Endodermal cell (in vitro differentiated cells): ENCODE results near the gene EIPR1. TPM values are rescaled to one million over a fixed set of nuclear protein-coding genes. Genes with fewer than 3 reads are reported as not detected.

ENCODE experiments used
- DNase-seq: peaks from one replicate; pipeline ENCODE4 v3.0.0-alpha.2; 2017
- H3K27ac ChIP-seq: 2 replicates; pipeline ENCODE4 v1.5.1; 2013; ENCODE audit warnings: mild to moderate bottlenecking, low read depth, low read length, moderate library complexity
- H3K27me3 ChIP-seq: 2 replicates; pipeline ENCODE4 v1.6.1; 2013; ENCODE audit warnings: mild to moderate bottlenecking, low read length, moderate library complexity; ENCODE audit not compliant: insufficient read depth, control insufficient read depth, poor library complexity, severe bottlenecking
- H3K36me3 ChIP-seq: 2 replicates; pipeline ENCODE4 v1.7.0; 2013; ENCODE audit warnings: mild to moderate bottlenecking, low read length, moderate library complexity; ENCODE audit not compliant: control insufficient read depth, insufficient read depth
- H3K4me1 ChIP-seq: one replicate; pipeline ENCODE4 v1.7.0; 2013; ENCODE audit warnings: low read length; ENCODE audit not compliant: control insufficient read depth, insufficient read depth
- H3K4me3 ChIP-seq: 2 replicates; pipeline ENCODE4 v1.5.1; 2013; ENCODE audit warnings: mild to moderate bottlenecking, low read length, moderate library complexity
- H3K9ac ChIP-seq: 2 replicates; pipeline ENCODE4 v1.6.1; 2013; ENCODE audit warnings: mild to moderate bottlenecking, low read length, moderate library complexity; ENCODE audit not compliant: poor library complexity, severe bottlenecking; ENCODE audit errors: extremely low read depth
- H3K9me3 ChIP-seq: 2 replicates; pipeline ENCODE4 v1.6.1; 2013; ENCODE audit warnings: mild to moderate bottlenecking, low read length, moderate library complexity; ENCODE audit not compliant: control insufficient read depth
- H3K27ac Mint-ChIP-seq: 2 replicates; pipeline ENCODE4 v1.8.0; 2020; ENCODE audit warnings: mixed read lengths
- H3K27me3 Mint-ChIP-seq: 2 replicates; pipeline ENCODE4 v1.8.0; 2021; ENCODE audit warnings: mild to moderate bottlenecking, mixed read lengths; ENCODE audit not compliant: insufficient read depth
- H3K36me3 Mint-ChIP-seq: 2 replicates; pipeline ENCODE4 v1.8.0; 2020; ENCODE audit warnings: low read depth, mixed read lengths
- H3K4me1 Mint-ChIP-seq: 2 replicates; pipeline ENCODE4 v1.8.0; 2020; ENCODE audit warnings: mixed read lengths
- H3K4me3 Mint-ChIP-seq: 2 replicates; pipeline ENCODE4 v1.8.0; 2020; ENCODE audit warnings: mild to moderate bottlenecking, moderate library complexity, mixed read lengths
- H3K9me3 Mint-ChIP-seq: 2 replicates; pipeline ENCODE4 v1.8.0; 2020; ENCODE audit warnings: mild to moderate bottlenecking, mixed read lengths
- WGBS, 2 experiments: methylation state at CpG; one replicate each; pipeline versions ENCODE4 v1.1.5 to v1.1.7; 2013; ENCODE audit warnings: missing lambda C conversion rate in 2 of 2, mixed read lengths in 1 of 2; ENCODE audit not compliant: insufficient coverage in 1 of 2, insufficient read length in 1 of 2; 5-methylcytosine and 5-hydroxymethylcytosine counted together
- total RNA-seq, 2 donors: library from RNA; stranded (reverse); fragmentation: NEBNext Ultra II Directional in 1 of 2; extraction: Animal tissue kit (Norgen Biotek cat#: 25700) in 1 of 2; gene quantifications; 2 replicates in 1 of 2; 3 replicates in 1 of 2; pipeline ENCODE4 v1.2.1, GENCODE V29; 2021
- TF ChIP-seq, protein P1 (sequence below): fragments of 200-600 bp; sonication (generic); conservative IDR thresholded peaks from 2 replicates; pipeline ENCODE4 v1.5.0; 2021; ENCODE audit warnings: antibody characterized with exemption, mild to moderate bottlenecking

EIPR1 gene
- total RNA-seq, 2 donors from 2014 or later, result 30.1 to 36.8 TPM

DNA sequence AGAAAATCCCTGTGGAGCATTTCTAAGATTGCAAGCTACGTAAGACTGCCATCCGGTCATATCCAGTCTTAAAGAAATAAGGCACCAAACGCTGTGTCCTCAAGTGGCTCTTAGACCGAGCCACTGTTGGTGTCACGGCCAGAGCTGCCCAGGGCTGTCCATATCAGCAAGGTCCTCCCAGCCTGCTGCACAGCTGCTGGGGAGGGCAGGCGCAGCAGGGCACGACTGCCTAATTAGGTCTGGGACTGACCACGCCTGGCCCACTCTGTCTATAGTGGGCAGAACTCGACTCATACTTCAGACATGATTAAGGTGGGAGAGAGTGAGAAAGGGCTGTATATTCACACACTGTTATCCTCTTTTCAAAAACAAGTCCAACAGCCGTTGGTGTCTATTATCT, 39.3 kb downstream of the EIPR1 start:
- no peak overlapping the region for H3K9ac ChIP-seq
- Mint-ChIP-seq H3K36me3 (peaks cover 51% of the 10 kb centered on the region), H3K4me3 (no peak overlapping the region), H3K27ac (no peak overlapping the region), H3K27me3 (no peaks in the 10 kb centered on the region), H3K9me3 (no peaks in the 10 kb centered on the region), H3K4me1 (no peaks in the 10 kb centered on the region)
- DNase-seq, result no peak
- H3K27me3 ChIP-seq, result no peaks in the 10 kb centered on the region
- H3K36me3 ChIP-seq, result peaks cover 25% of the 10 kb centered on the region
- no peaks in the 10 kb centered on the region for H3K9me3 ChIP-seq
- no peak overlapping the region for H3K27ac ChIP-seq
- H3K4me1 ChIP-seq, result no peaks in the 10 kb centered on the region
- TF ChIP-seq, protein P1, sequence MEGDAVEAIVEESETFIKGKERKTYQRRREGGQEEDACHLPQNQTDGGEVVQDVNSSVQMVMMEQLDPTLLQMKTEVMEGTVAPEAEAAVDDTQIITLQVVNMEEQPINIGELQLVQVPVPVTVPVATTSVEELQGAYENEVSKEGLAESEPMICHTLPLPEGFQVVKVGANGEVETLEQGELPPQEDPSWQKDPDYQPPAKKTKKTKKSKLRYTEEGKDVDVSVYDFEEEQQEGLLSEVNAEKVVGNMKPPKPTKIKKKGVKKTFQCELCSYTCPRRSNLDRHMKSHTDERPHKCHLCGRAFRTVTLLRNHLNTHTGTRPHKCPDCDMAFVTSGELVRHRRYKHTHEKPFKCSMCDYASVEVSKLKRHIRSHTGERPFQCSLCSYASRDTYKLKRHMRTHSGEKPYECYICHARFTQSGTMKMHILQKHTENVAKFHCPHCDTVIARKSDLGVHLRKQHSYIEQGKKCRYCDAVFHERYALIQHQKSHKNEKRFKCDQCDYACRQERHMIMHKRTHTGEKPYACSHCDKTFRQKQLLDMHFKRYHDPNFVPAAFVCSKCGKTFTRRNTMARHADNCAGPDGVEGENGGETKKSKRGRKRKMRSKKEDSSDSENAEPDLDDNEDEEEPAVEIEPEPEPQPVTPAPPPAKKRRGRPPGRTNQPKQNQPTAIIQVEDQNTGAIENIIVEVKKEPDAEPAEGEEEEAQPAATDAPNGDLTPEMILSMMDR, result no peak
- WGBS, 2 experiments, result 91 to 95% methylated on average over 3 to 9 of the region's 10 CpGs
- no peak overlapping the region for H3K4me3 ChIP-seq

DNA sequence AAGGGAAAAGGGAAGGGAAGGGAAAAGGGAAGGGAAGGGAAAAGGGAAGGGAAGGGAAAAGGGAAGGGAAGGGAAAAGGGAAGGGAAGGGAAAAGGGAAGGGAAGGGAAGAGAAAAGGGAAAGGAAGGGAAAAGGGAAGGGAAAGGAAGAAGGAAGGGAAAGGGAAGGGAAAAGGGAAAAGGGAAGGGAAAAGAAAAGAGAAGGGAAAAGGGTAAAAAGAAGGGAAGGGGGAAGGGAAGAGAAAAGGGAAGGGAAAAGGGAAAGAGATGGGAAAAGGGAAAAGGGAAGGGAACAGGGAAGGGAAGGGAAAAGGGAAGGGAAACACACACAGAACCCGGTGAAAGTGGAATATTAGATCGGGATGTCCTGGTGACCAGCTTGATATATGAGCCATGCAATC, 40.8 kb downstream of the EIPR1 start:
- H3K27me3 Mint-ChIP-seq, result no peaks in the 10 kb centered on the region
- 94% methylated on average over 2 of the region's 2 CpGs; no CpG with 5 or more reads in 1 of the 2 experiments for WGBS, 2 experiments
- H3K27ac Mint-ChIP-seq, result no peak overlapping the region
- H3K4me1 Mint-ChIP-seq, result no peaks in the 10 kb centered on the region
- H3K27ac ChIP-seq, result no peak overlapping the region
- H3K4me3 ChIP-seq, result no peak overlapping the region
- no peaks in the 10 kb centered on the region for H3K27me3 ChIP-seq
- no peaks in the 10 kb centered on the region for H3K9me3 Mint-ChIP-seq
- DNase-seq, result no peak
- H3K9me3 ChIP-seq, result no peaks in the 10 kb centered on the region
- peaks cover 65% of the 10 kb centered on the region for H3K36me3 Mint-ChIP-seq
- H3K9ac ChIP-seq, result no peak overlapping the region
- H3K36me3 ChIP-seq, result peaks cover 25% of the 10 kb centered on the region
- TF ChIP-seq, protein P1, result no peak
- no peak overlapping the region for H3K4me3 Mint-ChIP-seq
- H3K4me1 ChIP-seq, result no peaks in the 10 kb centered on the region

DNA sequence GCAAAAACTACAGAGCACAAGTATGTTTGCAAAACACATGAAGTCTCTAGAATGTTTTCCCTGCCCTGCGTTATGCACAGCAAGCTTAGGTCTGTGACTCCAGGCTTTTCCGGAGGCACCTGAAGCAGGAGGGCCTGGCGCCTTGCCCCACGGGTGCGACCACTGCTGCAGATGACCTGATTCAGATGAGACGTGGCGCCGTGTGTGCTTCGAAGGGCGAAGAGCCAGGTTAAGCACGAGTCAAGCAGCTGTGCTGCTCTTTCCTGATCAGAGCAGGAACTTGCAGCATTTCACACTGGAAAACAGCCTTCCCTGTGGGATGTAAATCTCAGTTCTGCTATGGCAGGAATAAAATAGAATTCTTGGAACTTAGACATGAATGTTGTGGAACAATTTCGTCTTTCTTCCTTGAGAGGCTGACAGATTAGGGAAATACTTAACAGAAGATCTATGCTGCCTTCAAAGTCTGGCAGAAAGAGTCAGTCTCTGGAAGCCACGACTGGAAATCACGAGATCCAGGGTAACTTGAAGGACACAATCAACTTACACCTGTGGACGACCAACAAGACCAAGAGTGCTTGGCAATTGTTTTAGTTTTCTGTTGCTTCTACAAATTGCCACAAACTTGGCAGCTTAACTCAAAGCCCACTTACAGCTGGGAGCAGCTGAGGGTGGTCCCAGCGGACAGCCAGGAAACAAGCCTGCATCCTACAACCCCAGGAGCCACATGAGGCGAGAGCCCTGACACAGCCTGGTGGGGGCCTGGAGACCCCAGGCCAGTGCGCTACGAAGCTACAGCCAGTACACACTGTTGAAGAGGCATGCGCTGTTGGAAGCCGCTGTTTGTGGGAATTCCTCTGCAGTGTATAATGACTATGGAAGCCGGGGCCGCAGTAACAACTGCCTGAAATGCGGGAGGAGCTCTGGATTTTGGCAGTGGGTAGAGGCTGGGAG, 42.9 kb downstream of the EIPR1 start:
- Mint-ChIP-seq H3K4me3 (no peak overlapping the region), H3K27ac (no peak overlapping the region), H3K9me3 (peaks cover 10% of the 10 kb centered on the region), H3K36me3 (peaks cover 72% of the 10 kb centered on the region), H3K27me3 (no peaks in the 10 kb centered on the region), H3K4me1 (no peaks in the 10 kb centered on the region)
- 93% methylated on average over 23 to 24 of the region's 24 CpGs for WGBS, 2 experiments
- Histone ChIP-seq H3K4me1 (no peaks in the 10 kb centered on the region), H3K27ac (no peak overlapping the region), H3K4me3 (no peak overlapping the region), H3K9ac (no peak overlapping the region), H3K9me3 (no peaks in the 10 kb centered on the region), H3K27me3 (no peaks in the 10 kb centered on the region), H3K36me3 (peaks cover 28% of the 10 kb centered on the region)
- TF ChIP-seq, protein P1, result no peak
- DNase-seq, result no peak
